Measurements from ENCODE around the gene SH3GL1.

DNA sequence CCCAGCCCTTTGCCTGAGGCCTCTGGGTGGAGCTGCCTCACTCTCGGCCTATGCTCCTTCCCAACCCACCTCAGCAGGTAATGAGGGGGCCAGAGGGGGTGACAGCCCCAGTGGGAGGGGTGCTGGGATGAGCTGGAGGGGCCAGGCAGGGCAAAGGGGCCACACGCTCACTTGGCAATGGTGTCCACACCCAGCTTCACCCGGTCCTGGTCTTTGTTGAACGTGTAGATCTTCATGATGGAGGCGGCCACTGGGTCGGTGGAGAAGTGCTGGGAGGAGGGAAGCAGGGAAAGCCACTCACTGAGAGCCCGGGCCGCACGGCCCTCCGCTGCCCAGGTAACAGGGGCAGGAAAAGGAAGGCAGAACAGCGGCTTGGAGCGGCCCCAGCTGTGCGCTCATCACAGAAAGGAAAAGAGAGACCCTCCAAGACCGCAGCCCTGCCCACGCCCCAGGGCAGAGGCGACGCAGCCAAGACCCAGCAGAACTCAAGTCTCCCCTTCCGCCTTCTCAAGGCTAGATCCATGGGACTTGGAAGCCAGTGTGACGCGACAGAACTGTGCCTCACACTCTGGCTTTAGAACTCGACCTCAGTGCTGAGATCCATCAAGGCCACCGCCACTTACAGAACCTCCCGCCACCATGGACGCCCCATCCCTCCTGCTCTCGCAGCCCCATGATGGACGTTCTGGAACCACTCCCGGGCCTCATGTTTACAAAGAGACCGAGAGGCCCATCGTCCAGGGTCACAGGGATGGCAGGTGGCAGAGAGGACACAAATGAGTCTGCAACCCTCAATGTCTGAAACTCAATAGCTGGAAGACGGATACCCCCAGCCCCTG is 48.0 kb upstream of the SH3GL1 start:
- TF ChIP-seq CTCF (IDR thresholded peaks at IDR 0.05) (no peak), POLR2A (IDR thresholded peaks at IDR 0.05) (peak in 1 of 2 donors; percentile 19)
